HS-5 (cell line): ENCODE results near the gene BABAM2.
"Not testable (repeated sequence)": the region's sequence is repeated elsewhere in the genome, so short reads cannot be mapped to it uniquely, and the experiment has no call there.

Experiments
- DNase-seq: peaks from one replicate; pipeline ENCODE4 v3.0.0-alpha.2; 2012; ENCODE audit warnings: low read depth

BABAM2 gene

GRCh38 chr2:27881815-27882583, 8.5 kb upstream of the BABAM2 start:
- DNase-seq: not testable (repeated sequence)

DNA sequence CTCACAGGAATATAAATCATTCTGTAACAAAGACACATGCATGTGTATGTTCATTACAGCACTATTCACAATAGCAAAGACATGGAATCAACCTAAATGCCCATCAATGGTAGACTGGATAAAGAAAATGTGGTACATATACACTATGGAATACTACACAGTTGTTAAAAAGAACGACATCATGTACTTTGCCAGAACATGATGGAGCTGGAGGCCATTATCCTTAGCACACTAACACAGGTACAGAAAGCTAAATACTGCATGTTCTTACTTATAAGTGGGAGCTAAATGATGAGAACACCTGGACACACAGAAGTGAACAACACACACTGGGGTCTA, 8.0 kb upstream of the BABAM2 start:
- DNase-seq: not testable (repeated sequence)

DNA sequence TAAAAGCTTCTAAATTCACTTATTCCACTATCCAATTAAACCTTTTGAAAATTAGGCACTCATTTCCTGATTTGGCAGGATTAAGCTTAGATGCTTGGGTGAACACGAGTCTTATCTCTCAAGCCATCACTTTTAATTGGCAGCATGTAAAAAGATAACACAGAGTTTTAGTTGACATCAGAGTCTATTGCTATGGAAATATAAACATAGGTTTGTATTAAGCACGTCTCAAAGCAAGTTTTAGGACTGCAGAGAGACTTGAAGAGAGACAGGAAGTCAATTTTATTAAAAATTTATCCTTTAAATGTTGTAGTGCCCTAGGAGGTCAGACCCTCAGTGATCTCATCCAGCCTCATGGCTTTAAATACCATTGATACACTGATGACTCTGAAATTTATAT, 5.9 kb upstream of the BABAM2 start:
- DNase-seq: no peak

- no peak for DNase-seq
Measured at GRCh38 chr2:27885234-27885633, 5.3 kb upstream of the BABAM2 start.

DNA sequence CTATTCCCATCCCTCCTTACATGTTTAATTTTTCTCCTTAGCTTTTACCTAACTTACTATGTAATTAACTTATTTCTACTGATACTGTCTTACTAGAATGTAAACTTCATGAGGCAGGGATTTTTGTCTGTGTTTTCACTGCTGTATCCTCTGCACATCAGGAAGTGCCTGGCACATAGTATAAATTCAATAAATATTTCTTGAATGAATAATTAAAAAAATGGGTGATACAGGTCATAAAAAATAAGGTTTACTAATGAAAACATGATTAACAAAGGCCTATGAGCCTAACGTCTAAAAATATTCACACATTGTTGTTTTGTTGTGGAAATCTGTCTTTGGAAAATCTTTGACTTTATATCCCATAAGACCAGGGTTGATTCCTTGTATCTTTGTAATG, 4.9 kb upstream of the BABAM2 start:
- no peak for DNase-seq

DNA sequence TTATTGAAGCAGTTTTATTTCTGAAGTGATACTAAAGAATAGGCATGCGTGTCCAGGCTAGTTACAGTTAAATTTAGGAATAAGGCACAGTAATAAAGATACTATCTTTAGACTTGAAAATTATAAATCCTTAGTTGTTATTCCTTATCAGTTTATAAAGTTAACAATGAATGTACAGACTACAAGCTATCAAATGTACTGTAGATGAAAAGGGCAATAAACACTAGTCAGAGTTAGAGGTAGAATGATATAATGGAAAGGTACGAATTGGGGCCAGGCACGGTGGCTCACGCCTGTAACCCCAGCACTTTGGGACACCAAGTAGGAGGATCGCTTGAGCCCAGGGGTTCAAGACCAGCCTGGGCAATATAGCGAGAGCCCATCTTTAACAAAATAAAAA, 4.2 kb upstream of the BABAM2 start:
- DNase-seq: no peak

DNA sequence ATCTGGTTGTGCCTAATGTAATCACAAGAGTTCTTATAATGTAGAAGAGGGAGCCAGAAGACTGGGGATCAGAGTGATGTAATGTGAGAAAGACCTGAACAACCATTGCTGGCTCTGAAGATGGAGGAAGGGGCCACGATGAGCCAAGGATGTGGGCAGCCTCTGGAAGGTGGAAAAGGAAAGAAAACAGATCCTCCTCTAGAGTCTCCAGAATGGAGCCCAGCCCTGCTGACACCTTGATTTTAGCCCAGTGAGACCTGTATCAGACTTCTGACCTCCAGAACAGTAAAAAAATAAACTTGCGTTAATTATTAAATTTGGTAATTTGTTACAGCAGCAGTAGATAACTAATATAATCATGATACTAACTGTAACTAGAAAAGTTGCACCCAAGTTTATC, 3.4 kb upstream of the BABAM2 start:
- no peak for DNase-seq

DNA sequence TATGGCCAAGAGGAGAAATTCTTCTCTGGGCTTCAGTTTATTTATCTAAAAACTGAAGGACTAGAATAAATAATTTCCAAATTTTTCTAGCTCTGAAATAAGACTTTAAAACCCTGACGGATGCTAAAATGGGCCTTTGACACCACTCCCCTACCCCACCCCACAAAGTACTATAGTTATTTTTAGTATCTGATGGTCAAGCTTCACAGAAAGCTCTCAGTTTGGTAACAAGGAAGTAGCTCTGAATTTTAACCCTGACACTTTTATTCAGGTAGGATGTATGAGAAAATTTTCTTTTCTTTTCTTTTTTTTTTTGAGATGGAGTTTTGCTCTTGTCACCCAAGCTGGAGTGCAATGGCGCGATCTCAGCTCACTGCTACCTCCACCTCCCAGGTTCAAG, 2.7 kb upstream of the BABAM2 start:
- no peak for DNase-seq

- DNase-seq: no peak
Measured at GRCh38 chr2:27888790-27889189, 1.7 kb upstream of the BABAM2 start.

- no peak for DNase-seq
Measured at GRCh38 chr2:27889774-27890145, 769 bp upstream of the BABAM2 start.

DNA sequence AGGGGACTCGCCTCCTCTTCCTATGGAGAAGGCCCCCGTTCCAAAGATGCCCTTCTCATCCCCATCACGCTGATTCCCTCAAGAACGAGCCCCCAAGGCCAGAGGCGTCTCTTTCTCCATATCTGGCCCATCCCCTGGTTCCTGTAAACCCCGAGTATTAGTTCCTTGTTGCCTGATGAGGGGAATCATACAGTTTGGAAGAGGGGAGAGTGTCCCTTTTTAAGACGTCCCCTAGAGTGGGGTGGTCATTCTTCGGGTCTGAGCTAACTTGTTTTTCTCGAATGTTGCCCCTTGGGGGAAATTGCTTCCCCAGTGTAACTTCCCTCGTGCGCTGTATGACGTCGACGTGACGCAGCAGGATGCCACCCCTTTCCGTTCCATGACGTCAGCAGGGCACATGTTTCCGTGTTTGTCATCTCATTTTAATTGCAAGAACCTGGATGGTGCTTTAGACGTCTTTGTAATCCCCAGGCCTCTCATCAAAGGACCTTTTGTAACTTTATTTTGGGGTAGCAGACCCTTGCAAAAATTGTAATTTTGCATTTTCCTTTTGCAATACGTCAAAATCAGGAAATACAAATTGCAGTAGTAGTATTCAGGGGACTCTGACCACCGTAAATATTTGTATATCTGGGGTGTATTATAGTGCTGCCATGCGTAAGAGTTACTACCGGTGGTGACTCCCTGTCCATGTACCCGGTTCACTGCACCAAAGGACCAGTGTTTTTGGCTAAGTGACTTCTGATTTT, 569 bp downstream of the BABAM2 start:
- peak; percentile 43 for DNase-seq

- no peak for DNase-seq
Measured at GRCh38 chr2:27891673-27892105, 1.2 kb downstream of the BABAM2 start.

- DNase-seq: no peak
Measured at GRCh38 chr2:27893006-27893405, 2.5 kb downstream of the BABAM2 start.

GRCh38 chr2:27897717-27898116, 7.2 kb downstream of the BABAM2 start:
- no peak for DNase-seq

- no peak for DNase-seq
Measured at GRCh38 chr2:27901234-27901633, 10.7 kb downstream of the BABAM2 start.

DNA sequence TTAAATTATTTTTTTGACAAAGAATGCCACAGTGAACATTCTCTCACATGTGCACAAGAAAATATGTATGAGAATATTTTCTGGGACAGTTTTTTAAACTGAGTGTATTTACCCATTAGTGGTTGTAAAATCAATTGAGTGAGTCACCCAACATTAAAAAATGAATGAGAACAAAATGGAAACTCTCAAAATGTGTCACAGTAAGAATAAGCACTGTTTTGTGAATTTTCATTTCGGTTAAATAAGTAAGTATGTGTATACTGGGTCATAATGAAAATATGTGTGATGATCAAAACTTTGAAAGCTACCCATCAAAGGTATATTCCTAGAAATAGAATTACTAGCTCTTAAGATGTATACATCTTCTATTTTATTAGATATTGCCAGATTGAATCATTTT, 11.6 kb downstream of the BABAM2 start:
- DNase-seq: no peak

DNA sequence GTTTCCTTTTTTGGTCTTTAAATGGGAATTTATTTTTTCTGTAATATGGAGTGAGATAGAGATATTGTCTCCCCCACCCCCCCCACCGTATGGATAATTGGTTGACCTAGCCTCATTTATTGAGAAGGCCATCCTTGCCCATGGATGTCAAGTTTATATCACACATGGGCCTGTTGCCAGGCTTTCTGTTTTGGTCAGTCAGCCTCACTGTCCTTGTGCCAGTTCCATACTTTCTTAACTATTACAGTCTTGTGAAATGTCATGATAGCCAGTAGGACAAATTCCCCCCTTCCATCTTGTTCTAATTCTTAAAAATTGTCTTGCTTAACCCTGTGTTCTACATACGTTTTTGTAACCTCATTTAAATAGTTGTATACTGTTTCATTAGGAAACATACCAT, 12.5 kb downstream of the BABAM2 start:
- DNase-seq: no peak

DNA sequence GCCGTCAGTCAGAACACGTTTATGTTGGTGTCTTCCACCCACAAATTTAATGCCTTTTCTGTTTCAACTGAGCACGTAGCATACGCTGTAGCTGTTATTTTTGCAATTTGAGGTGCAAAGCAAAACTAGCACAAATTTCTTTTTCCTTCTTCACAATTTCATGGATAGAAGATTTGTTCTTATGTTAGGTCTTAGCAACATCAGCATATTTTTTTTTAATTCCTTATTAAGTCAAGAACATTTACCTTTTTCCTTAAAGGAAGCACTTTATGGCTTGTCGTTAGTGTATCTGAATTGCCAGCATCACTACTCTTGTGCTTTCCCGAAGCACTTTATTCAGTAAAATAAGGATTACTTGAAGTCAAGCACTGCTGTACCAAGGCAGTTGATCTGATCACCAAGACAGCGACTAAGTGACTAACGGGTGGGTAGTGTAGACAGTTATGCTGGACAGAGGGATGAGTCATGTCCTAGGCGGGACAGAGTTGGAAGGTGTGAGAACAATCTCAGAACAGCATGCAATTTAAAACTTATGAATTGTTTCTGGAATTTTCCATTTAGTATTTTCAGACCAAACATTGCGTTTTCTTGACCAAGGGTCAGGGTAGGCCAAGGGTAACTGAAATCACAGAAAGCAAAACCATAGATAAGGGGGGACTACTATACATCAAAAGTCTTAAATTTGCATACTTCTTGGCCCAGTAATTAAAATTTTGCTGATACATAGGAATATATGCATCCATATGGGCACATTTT, 13.3 kb downstream of the BABAM2 start:
- no peak for DNase-seq

- DNase-seq: no peak
Measured at GRCh38 chr2:27904405-27904665, 13.8 kb downstream of the BABAM2 start.

DNA sequence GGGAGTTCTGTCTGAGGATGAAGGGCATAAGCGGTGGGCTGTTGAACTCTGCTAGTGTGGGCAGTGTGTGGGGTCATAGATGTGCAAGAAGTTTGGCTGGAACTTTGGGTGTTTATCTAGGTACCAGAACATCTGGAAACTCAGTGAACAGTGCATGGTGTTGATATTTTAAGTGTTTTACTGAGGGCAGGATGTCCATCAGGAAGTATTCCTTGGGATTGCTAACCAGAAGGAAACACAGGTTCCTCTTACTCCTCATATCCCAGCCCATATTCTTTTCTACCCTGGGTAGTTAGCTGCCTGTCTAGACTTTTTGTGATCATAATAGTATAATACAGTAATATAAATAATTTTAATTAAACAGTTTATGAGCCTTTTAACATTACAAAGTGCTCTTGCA, 15.5 kb downstream of the BABAM2 start:
- DNase-seq: no peak

- DNase-seq: no peak
Measured at GRCh38 chr2:27907547-27907946, 17.0 kb downstream of the BABAM2 start.

DNA sequence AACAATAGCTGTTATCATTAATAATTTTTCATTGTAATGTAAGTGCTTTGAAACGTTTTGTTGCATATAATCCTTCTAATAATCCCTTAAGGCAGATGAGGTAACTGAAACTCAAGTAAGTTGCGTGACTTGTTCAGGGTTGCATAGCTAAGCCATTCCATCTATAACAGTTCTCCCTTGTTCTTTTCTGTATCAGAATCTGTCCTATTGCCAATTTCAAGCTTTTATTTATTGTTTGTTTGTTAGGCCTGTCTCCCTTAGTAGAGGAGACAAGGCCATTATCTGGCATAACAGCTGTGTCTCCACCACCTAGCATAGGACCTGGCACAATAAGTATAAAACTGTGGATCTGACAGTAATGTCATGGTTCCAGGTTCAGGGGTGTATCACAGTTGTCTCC, 19.4 kb downstream of the BABAM2 start:
- DNase-seq: no peak

DNA sequence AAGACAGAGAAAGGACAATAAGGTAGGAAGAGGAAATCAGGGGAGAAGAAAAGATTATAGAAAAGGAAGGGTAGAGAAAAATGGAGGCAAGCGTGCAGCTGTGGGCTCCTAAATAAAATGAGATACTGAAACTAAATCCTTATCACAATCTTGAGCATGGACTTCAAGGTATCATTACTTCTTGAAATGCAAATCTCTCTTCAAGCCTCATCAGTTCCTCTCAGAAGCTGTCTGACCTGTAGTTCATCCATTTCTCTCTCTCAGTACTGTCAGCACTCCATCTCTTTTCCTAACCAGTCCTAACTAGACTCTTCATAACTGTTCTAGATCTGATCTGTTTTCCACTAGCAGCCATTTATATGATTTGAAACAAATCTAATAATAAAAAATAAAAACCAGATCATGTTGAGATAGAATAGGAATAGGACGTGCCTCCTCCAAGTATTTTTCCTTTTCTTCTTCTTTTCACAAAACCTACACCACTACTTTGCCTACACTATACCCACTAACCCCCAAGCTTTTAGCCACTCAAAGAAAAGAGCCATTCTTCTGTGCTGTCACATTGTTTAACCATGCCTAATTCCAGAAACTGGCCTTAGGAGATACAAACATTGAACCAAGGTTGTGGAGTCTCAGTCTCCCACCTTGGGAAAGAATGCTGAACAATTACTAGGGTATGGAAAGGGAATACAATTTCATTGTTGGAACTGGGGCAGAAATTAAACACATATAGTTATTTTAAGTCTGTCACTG, 21.1 kb downstream of the BABAM2 start:
- no peak for DNase-seq
